H1 (cell line): ENCODE data around the gene CHD6. TPM values are rescaled to one million over a fixed set of nuclear protein-coding genes. Genes with fewer than 3 reads are reported as not detected.

ENCODE experiments used
- CTCF ChIA-PET: fragments of 300-600 bp; sonication (Branson Sonifier 250); formaldehyde crosslinking; loops from one replicate; lab custom pipeline; 2021; ENCODE audit not compliant: partially characterized antibody; lab: Charles Lee
- POLR2A ChIA-PET: fragments of 300-600 bp; sonication (Branson Sonifier 250); formaldehyde crosslinking; loops from one replicate; lab custom pipeline; 2021; ENCODE audit warnings: inconsistent platforms; ENCODE audit not compliant: partially characterized antibody; lab: Charles Lee
- DNase-seq, 2 experiments: peaks; one replicate each; pipeline versions ENCODE4 v3.0.0 to v3.0.0-alpha.2; 2010 to 2022; ENCODE audit warnings: low spot score in 2 of 2, low read depth in 1 of 2, mixed read lengths in 1 of 2
- FAIRE-seq: peaks from 2 replicates; lab custom pipeline; 2011; peaks lifted over from hg19 to GRCh38; lab: Jason Lieb, UNC
- H2AFZ ChIP-seq: 2 replicates; pipeline ENCODE4 v1.8.1; 2012; ENCODE audit warnings: low read length, inconsistent platforms
- H2AK5ac ChIP-seq: 2 replicates; pipeline ENCODE4 v1.6.1; 2013; ENCODE audit warnings: low read depth, low read length
- H2BK120ac ChIP-seq: replicated peaks from 2 replicates; pipeline ENCODE3; 2013; ENCODE audit warnings: low read depth, low read length, inconsistent platforms
- H2BK12ac ChIP-seq: 2 replicates; pipeline ENCODE4 v1.6.1; 2013; ENCODE audit warnings: low read depth, low read length
- H2BK15ac ChIP-seq: 2 replicates; pipeline ENCODE4 v1.6.1; 2013; ENCODE audit warnings: low read length
- H2BK20ac ChIP-seq: 2 replicates; pipeline ENCODE4 v1.6.1; 2013; ENCODE audit warnings: low read length
- H2BK5ac ChIP-seq: 2 replicates; pipeline ENCODE4 v1.6.1; 2013; ENCODE audit warnings: low read depth, low read length
- H3K14ac ChIP-seq: 2 replicates; pipeline ENCODE4 v1.6.1; 2013; ENCODE audit warnings: inconsistent platforms; ENCODE audit not compliant: insufficient read length
- H3K18ac ChIP-seq: 2 replicates; pipeline ENCODE4 v1.6.1; 2013; ENCODE audit warnings: low read length; ENCODE audit errors: extremely low read depth
- H3K23ac ChIP-seq: 2 replicates; pipeline ENCODE4 v1.6.1; 2013; ENCODE audit warnings: inconsistent platforms; ENCODE audit not compliant: insufficient read length
- H3K23me2 ChIP-seq: 2 replicates; pipeline ENCODE4 v1.6.1; 2013; ENCODE audit warnings: low read depth, low read length
- H3K27ac ChIP-seq: 2 replicates; pipeline ENCODE4 v1.6.1; 2011; ENCODE audit warnings: low read depth, low read length, inconsistent platforms
- H3K27me3 ChIP-seq, 4 experiments: replicated peaks in 1 of 4; 1 replicate in 1 of 4; 2 replicates in 3 of 4; pipeline versions ENCODE4 v1.6.1 to v1.8.1; 2011 to 2013; ENCODE audit warnings: low read length in 3 of 4, mild to moderate bottlenecking in 3 of 4, inconsistent platforms in 2 of 4, mixed read lengths in 2 of 4, moderate library complexity in 1 of 4; ENCODE audit not compliant: control insufficient read depth in 3 of 4, insufficient read depth in 3 of 4; ENCODE audit errors: extremely low read depth in 1 of 4
- H3K36me3 ChIP-seq, 4 experiments: 2 replicates each; pipeline versions ENCODE4 v1.6.1 to v1.8.1; 2011 to 2013; ENCODE audit warnings: mild to moderate bottlenecking in 4 of 4, low read length in 3 of 4, moderate library complexity in 2 of 4, control low read depth in 1 of 4, inconsistent platforms in 1 of 4; ENCODE audit not compliant: insufficient read depth in 4 of 4, control insufficient read depth in 2 of 4
- H3K4ac ChIP-seq: replicated peaks from 2 replicates; pipeline ENCODE3; 2013; ENCODE audit warnings: low read length, low read depth, mixed read lengths, inconsistent platforms; ENCODE audit not compliant: insufficient read length
- H3K4me1 ChIP-seq, 4 experiments: replicated peaks in 1 of 4; 1 replicate in 1 of 4; 2 replicates in 3 of 4; pipeline versions ENCODE4 v1.6.1 to v1.8.1; 2011 to 2013; ENCODE audit warnings: low read length in 3 of 4, inconsistent platforms in 2 of 4, mixed read lengths in 1 of 4; ENCODE audit not compliant: insufficient read depth in 4 of 4, control insufficient read depth in 3 of 4
- H3K4me2 ChIP-seq, 2 experiments: 2 replicates each; pipeline versions ENCODE4 v1.6.1 to v1.8.1; 2011 to 2013; ENCODE audit warnings: low read depth in 2 of 2, low read length in 2 of 2, control low read depth in 1 of 2, inconsistent platforms in 1 of 2, mild to moderate bottlenecking in 1 of 2; ENCODE audit not compliant: insufficient read depth in 1 of 2
- H3K4me3 ChIP-seq, 4 experiments: fragments of 200-600, 300-600 bp in 1 of 4; sonication (generic), shearing (Covaris generic), sonication (Bioruptor Twin) in 1 of 4; 2 replicates each; pipeline versions ENCODE4 v1.5.1 to v1.8.1; 2011 to 2016; ENCODE audit warnings: low read length in 4 of 4, low read depth in 3 of 4, control low read depth in 2 of 4, inconsistent platforms in 2 of 4, mild to moderate bottlenecking in 2 of 4, mixed read lengths in 1 of 4, moderate library complexity in 1 of 4; ENCODE audit not compliant: insufficient read depth in 2 of 4; ENCODE audit errors: extremely low read depth in 1 of 4
- H3K56ac ChIP-seq: replicated peaks from 2 replicates; pipeline ENCODE3; 2013; ENCODE audit warnings: low read depth, mild to moderate bottlenecking, mixed read lengths, low read length, inconsistent platforms; ENCODE audit not compliant: insufficient read length
- H3K79me1 ChIP-seq: 2 replicates; pipeline ENCODE4 v1.6.1; 2013; ENCODE audit warnings: low read depth, low read length, control low read depth
- H3K79me2 ChIP-seq, 2 experiments: 2 replicates each; pipeline versions ENCODE4 v1.6.1 to v1.8.1; 2012 to 2013; ENCODE audit warnings: low read length in 2 of 2, mild to moderate bottlenecking in 2 of 2, inconsistent platforms in 1 of 2; ENCODE audit not compliant: insufficient read depth in 2 of 2, control insufficient read depth in 1 of 2
- H3K9ac ChIP-seq, 4 experiments: replicated peaks in 1 of 4; 1 replicate in 1 of 4; 2 replicates in 3 of 4; pipeline versions ENCODE4 v1.6.1 to v1.8.1; 2011 to 2013; ENCODE audit warnings: low read depth in 3 of 4, low read length in 3 of 4, control low read depth in 2 of 4, mild to moderate bottlenecking in 2 of 4, moderate library complexity in 2 of 4, inconsistent platforms in 1 of 4; ENCODE audit errors: extremely low read depth in 1 of 4
- H3K9me3 ChIP-seq, 2 experiments: 2 replicates each; pipeline versions ENCODE4 v1.6.1 to v1.8.1; 2012 to 2013; ENCODE audit warnings: mild to moderate bottlenecking in 2 of 2, moderate library complexity in 2 of 2, control low read depth in 1 of 2, inconsistent platforms in 1 of 2, low read depth in 1 of 2, low read length in 1 of 2, mixed read lengths in 1 of 2; ENCODE audit not compliant: insufficient read depth in 2 of 2
- H4K20me1 ChIP-seq, 2 experiments: replicated peaks in 1 of 2; 2 replicates each; pipeline versions ENCODE3 to v1.8.1; 2011 to 2013; ENCODE audit warnings: inconsistent platforms in 2 of 2, low read length in 2 of 2, mild to moderate bottlenecking in 1 of 2; ENCODE audit not compliant: insufficient read depth in 2 of 2, control insufficient read depth in 1 of 2
- H4K5ac ChIP-seq: 2 replicates; pipeline ENCODE4 v1.6.1; 2013; ENCODE audit warnings: low read length, low read depth, mixed read lengths, inconsistent platforms; ENCODE audit not compliant: insufficient read length
- H4K8ac ChIP-seq: 2 replicates; pipeline ENCODE4 v1.8.0; 2013; ENCODE audit warnings: mild to moderate bottlenecking, moderate library complexity, low read length, inconsistent platforms; ENCODE audit not compliant: insufficient read depth; ENCODE audit errors: extremely low read depth
- H4K91ac ChIP-seq: replicated peaks from 2 replicates; pipeline ENCODE3; 2013; ENCODE audit warnings: low read length, mixed read lengths, inconsistent platforms; ENCODE audit not compliant: insufficient read length
- CREB1 ChIP-seq: IDR thresholded peaks from 2 replicates; pipeline ENCODE4 v1.6.1; 2012; ENCODE audit warnings: inconsistent platforms
- CTBP2 ChIP-seq: IDR thresholded peaks from 2 replicates; pipeline ENCODE4 v1.7.0; 2011; ENCODE audit warnings: borderline replicate concordance, mild to moderate bottlenecking, moderate library complexity, mixed read lengths, low read length; ENCODE audit not compliant: insufficient read depth, insufficient read length
- JUND ChIP-seq: IDR thresholded peaks from 2 replicates; pipeline ENCODE4 v1.6.1; 2011; ENCODE audit warnings: mild to moderate bottlenecking, improper control_type of control experiment, low read length
- MAFK ChIP-seq: IDR thresholded peaks from 2 replicates; pipeline ENCODE4 v1.6.1; 2012; ENCODE audit warnings: low read depth, mild to moderate bottlenecking, improper control_type of control experiment, low read length
- SP1 ChIP-seq: IDR thresholded peaks from 2 replicates; pipeline ENCODE4 v1.6.1; 2011; ENCODE audit warnings: low read depth, low read length
- SP2 ChIP-seq: IDR thresholded peaks from 2 replicates; pipeline ENCODE4 v1.6.1; 2012; ENCODE audit warnings: mild to moderate bottlenecking, low read length, inconsistent platforms
- SRF ChIP-seq: IDR thresholded peaks from 2 replicates; pipeline ENCODE4 v1.6.1; 2011; ENCODE audit warnings: mild to moderate bottlenecking, low read depth, low read length, moderate library complexity
- WGBS, 2 experiments: shearing (Covaris generic) in 1 of 2; methylation state at CpG; one replicate each; pipeline versions ENCODE4 v1.1.6 to v1.1.7; 2013 to 2015; ENCODE audit warnings: low lambda C conversion rate in 2 of 2, mixed read lengths in 2 of 2, inconsistent platforms in 1 of 2, low coverage in 1 of 2, missing lambda C conversion rate in 1 of 2; ENCODE audit not compliant: insufficient replicate concordance in 2 of 2, insufficient coverage in 1 of 2, insufficient read length in 1 of 2; ENCODE audit errors: extremely low coverage in 1 of 2, missing lambda C conversion rate in 1 of 2; 5-methylcytosine and 5-hydroxymethylcytosine counted together
- polyA plus RNA-seq, 7 experiments: library from polyadenylated mRNA; depleted of rRNA in 3 of 7; stranded (reverse) in 5 of 7; unstranded in 2 of 7; fragments of >200 nt in 5 of 7; fragments of 200-250 nt in 2 of 7; gene quantifications; 1 replicate in 5 of 7; 2 replicates in 1 of 7; 4 replicates in 1 of 7; pipeline versions ENCODE4 v1.2.1 to v1.2.3, GENCODE V29; 2011 to 2013; ENCODE audit warnings: missing spikeins in 2 of 7, mixed read lengths in 2 of 7
- total RNA-seq: library from RNA; stranded (reverse); fragmentation: NEBNext Ultra II Directional; extraction: Animal tissue kit (Norgen Biotek cat#: 25700); gene quantifications from 2 replicates; pipeline ENCODE4 v1.2.1, GENCODE V29; 2021

The CHD6 gene
- total and polyA plus RNA-seq, 2 of the 8 experiments (the other 6 are each of a cell fraction or from before 2014, with no cell fraction given) = 11.1 to 62.9 TPM

DNA sequence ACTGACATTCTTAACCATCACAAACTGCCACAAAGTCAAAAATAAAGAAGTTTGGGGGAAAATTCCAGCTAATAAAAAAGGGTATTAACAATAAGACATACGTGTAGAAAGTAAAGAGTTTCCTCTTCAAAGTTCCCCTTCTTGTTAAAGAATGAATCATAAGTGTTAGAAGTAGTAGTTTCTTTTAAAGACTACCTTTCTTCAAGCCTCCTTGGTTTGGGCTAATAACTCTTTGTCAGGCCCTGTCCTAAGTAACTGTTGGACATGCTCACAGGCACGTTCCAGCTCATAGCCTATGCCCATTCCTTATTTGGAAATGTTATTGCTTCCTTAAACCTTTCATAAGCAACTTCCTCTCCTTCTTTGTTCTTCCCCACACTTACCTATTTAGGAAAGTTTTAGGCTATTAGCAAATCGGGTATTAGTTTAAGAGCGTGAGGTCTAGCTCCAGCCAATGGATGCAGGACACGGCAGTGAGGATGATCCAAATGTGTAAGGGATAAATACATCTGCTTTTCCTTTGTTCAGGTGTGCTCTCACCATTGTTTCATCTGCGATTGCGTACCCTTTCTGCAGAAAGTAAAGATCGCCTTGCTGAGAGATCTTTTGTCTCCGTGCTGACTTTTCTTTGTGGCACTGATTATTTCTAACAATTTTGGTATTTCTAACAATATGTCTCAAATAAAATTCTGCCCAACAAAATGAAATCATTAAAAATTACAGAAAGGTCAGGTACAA lies 64.9 kb downstream of the CHD6 start:
- Histone ChIP-seq H2BK120ac (no peak overlapping the region), H2BK12ac (no peak overlapping the region), H4K5ac (no peak overlapping the region), H3K23ac (no peak overlapping the region), H3K9ac (no peak overlapping the region)
- no peak for DNase-seq
- TF ChIP-seq JUND (no peak), SP2 (no peak), CREB1 (no peak), SRF (peak; percentile 41; the same call in 1 of the 2 replicates), SP1 (no peak), MAFK (no peak), CTBP2 (no peak)
- TF ChIP-seq, all 59 proteins: peak for 1
- no peak overlapping the region for H4K91ac ChIP-seq
- no peak overlapping the region for H2BK15ac ChIP-seq
- no peak overlapping the region for H3K4me3 ChIP-seq
- no peak overlapping the region; the same call in 1 of the 2 replicates for H3K27ac ChIP-seq
- H2BK20ac ChIP-seq = no peak overlapping the region
- no peak overlapping the region for H3K4me2 ChIP-seq
- H3K18ac ChIP-seq = no peak overlapping the region
- peaks cover 0 to 17% (median 11%) of the 10 kb centered on the region in 4 experiments; a peak in 6 of 8 replicates for H3K36me3 ChIP-seq
- H2AFZ ChIP-seq = no peak overlapping the region
- 89% methylated on average over 9 of the region's 9 CpGs; no CpG with 5 or more reads in 1 of the 2 experiments for WGBS, 2 experiments
- peaks cover 0 to 2% (median 0%) of the 10 kb centered on the region in 4 experiments; a peak in 1 of 7 replicates for H3K4me1 ChIP-seq
- no peak overlapping the region for H2BK5ac ChIP-seq
- H4K8ac ChIP-seq = no peak overlapping the region
- H3K79me1 ChIP-seq = peaks cover 6% of the 10 kb centered on the region; the same call in 1 of the 2 replicates
- no peak overlapping the region for H3K14ac ChIP-seq
- no peak for FAIRE-seq
- H2AK5ac ChIP-seq = peak overlapping the region; percentile 0; the same call in 1 of the 2 replicates
- no peak overlapping the region for H3K56ac ChIP-seq
- H4K20me1 ChIP-seq = peaks cover 0 to 2% of the 10 kb centered on the region in 2 experiments
- H3K27me3 ChIP-seq = no peaks in the 10 kb centered on the region
- POLR2A ChIA-PET = interaction anchor here (1.5 to 1.9 kb wide), 2 partner anchors 56 to 65 kb away, joined by 3 to 6 read pairs; partner anchors contain the start of gene CHD6
- CTCF ChIA-PET = interaction anchor here (1.3 kb wide), 1 partner anchor 10 kb away, joined by 4 read pairs; no protein-coding TSS in a partner anchor
- peaks cover 4 to 70% of the 10 kb centered on the region in 2 experiments; a peak in 3 of 4 replicates for H3K79me2 ChIP-seq
- H3K23me2 ChIP-seq = no peaks in the 10 kb centered on the region
- H3K9me3 ChIP-seq = peaks cover 5 to 12% of the 10 kb centered on the region in 2 experiments; a peak in 3 of 4 replicates
- no peak overlapping the region for H3K4ac ChIP-seq
